GM18870 (cell line): Measurements from ENCODE around the gene ATF2.
"Not testable (repeated sequence)": the region's sequence is repeated elsewhere in the genome, so short reads cannot be mapped to it uniquely, and the experiment has no call there.

Experiments
- ATAC-seq: cut with Tn5 transposase; IDR thresholded peaks from one replicate; pipeline ENCODE4 v1.9.1; 2021; ENCODE audit warnings: moderate library complexity; ENCODE audit not compliant: unreplicated experiment

The ATF2 gene

DNA sequence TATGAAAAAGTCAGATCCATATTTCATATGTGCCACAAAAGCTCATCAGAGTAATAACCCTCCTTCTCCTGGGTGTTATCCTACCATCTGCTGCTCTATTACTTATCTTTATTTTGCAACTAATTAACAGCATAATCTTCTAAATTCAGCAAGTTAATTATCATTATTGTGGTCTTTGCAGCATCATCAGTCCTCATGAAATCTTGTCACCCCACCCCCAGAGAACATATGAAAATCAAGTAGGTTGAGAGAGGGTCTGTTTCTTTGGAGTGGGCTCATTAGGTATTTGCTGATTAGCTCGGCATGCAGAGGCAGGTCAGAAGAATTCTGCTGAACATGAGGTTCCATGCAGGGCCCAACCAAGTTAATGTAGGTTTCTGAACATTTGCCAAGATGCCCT, 64.8 kb downstream of the ATF2 start:
- ATAC-seq = no peak

DNA sequence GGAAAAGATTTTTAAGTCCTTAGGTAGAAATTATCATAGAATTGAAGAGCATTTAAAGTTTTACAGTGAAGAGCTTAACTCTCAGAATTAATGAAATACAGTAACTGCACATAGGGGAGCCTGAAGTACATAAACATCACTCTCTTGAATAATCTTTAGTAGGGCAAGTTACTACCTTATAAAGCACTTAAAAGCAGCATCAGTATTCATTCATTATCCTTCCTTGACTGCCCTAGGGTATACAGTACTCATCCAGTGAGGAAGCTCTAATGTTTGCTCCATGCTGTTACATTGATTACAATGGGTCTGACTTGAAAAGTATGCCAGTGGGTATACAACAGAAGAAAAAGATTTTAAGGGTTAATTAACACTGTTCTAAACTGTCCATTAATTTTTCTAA, 66.5 kb downstream of the ATF2 start:
- ATAC-seq = no peak

DNA sequence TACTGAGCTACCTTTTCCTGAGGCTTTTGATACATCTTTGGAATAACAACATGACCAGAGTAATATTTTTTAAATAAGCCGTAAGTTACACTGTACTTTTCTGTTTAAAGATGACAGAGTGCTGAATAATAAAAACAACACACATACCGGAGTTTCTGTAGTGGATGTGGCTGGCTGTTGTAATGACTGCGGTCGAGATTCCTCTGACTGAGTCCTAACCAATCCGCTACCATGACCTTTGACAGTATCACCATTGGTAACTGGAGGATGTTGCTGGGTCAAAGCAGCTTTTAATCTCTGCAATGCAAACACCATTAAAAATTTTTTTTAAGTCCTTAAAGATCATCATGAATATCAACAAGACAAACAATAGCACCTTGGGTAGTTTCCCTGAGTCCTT, 70.7 kb downstream of the ATF2 start:
- no peak for ATAC-seq

DNA sequence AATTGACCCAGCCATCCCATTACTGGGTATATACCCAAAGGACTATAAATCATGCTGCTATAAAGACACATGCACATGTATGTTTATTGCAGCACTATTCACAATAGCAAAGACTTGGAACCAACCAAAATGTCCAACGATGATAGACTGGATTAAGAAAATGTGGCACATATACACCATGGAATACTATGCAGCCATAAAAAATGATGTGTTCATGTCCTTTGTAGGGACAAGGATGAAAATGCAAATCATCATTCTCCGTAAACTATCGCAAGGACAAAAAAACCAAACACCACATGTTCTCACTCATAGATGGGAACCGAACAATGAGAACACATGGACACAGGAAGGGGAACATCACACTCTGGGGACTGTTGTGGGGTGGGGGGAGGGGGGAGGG, 83.9 kb downstream of the ATF2 start:
- not testable (repeated sequence) for ATAC-seq

DNA sequence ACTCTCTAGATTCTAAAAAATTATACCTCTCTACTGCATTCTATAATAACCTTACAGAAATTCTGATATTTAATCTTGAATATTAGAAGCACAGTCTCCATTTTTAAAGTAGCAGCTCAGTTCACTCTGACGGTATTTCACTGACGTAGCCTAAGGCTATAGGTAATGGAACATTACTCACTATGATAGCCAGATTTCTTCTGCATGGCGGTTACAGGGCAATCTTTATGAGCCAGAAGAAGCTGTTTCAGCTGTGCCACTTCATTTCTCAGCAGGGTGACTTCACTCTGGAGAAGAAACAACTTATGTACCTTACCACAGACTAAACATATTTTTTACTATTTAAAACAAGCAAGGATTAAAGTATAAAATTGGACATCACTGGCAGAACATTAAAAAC, 87.5 kb downstream of the ATF2 start:
- no peak for ATAC-seq

DNA sequence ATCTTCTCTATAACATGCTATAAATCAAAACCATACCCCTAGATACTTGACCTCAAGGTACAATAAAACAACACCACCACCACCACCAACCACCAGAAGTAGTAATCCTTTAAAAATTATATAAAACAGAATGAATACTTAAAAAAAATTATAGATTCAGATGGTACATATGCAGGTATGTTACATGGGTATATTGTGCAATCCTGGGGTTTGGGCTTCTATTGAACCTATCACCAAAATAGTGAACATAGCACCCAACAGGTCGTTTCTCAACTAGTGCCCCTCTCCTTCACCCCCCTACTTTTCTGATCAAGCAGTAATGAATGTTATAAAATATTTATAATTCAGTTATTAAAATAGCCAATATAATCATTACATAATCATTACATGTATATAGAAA, 91.7 kb downstream of the ATF2 start:
- no peak for ATAC-seq

DNA sequence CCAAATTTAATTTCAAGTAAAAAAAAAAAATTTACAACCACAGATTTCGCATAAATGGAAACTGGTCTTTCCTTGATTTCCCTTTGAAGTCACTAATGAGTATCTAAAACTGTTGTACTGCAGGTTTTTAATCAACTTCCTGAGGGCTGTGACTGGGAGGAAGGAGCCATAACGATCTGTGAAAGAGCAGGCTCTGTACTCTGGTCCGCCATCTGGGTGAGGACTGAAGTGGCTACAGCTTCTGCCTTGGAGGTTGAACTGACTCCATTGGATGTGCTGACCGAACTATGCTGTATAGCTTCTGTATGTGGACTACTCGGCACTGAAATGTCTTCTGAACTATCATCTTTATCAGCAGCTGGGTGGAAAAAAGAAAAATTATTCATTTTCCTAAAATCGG, 93.5 kb downstream of the ATF2 start:
- ATAC-seq = no peak

DNA sequence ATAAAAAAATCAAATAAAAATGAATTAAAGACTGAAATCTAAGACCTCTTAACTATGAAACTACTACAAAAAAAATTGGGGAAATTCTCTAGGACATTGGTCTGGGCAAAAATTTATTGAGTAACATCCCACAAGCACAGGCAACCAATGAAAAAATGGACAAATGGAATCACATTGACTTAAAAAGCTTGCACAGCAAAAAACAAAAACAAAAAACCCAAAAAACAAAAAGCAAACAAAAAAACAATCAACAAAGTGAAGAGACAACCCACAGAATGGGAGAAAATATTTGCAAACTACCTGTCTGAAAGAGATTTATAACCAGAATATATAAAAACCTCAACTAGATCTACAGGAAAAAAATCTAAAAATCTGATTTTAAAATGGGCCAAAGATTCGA, 99.5 kb downstream of the ATF2 start:
- ATAC-seq = no peak

DNA sequence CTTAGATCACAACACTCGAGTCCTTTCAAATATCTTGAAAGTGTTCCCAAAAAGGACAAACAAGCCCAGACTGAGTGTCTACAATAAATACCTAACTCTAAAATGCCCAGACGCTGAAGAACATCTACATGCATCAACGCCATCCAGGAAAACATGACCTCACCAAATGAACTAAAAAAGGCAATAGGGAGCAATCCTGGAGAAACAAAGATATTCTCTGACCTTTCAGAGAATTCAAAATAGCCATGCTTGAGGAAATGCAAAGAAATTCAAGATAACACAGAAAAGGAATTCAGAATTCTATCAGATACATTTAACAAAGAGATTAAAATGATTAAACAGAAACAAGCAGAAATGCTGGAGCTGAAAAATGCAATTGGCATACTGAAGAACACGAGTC, 101.6 kb downstream of the ATF2 start:
- ATAC-seq = no peak

DNA sequence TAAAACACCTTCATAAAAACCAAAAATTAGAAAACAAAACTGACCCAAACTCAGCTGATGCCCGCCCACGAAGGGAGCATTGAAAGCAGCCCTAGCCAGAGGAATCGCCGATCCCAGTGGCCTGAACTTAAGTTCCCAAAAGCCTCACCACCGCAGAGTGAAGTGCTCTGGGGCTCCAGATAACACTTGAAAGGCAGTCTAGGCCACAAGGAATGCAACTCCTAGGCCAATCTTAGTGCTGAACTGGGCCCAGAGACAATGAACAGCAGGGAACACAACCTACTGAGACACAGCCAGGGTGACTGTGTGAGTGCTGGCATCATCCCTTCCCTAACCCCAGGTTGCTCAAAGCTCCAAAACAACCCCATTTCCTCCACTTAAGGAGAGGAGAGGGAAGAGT, 103.2 kb downstream of the ATF2 start:
- no peak for ATAC-seq

DNA sequence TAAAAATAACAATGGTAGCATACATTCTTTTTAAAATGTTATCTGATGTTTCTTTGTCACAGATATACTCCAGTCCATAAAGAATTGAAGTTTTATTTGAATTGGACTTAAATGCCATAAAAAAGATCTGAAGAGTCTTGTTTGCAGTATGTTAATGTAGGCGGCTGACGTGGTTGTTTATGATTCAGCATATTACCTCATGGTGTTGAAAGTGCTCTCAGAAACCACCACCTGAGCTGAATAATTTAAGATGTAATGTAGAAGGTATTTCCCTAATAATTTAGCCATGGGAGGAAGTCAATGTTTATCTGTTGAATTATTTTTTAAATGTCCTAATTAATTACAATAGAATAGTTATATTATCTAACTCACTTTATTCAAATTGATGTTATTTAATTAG, 104.3 kb downstream of the ATF2 start:
- ATAC-seq = no peak

DNA sequence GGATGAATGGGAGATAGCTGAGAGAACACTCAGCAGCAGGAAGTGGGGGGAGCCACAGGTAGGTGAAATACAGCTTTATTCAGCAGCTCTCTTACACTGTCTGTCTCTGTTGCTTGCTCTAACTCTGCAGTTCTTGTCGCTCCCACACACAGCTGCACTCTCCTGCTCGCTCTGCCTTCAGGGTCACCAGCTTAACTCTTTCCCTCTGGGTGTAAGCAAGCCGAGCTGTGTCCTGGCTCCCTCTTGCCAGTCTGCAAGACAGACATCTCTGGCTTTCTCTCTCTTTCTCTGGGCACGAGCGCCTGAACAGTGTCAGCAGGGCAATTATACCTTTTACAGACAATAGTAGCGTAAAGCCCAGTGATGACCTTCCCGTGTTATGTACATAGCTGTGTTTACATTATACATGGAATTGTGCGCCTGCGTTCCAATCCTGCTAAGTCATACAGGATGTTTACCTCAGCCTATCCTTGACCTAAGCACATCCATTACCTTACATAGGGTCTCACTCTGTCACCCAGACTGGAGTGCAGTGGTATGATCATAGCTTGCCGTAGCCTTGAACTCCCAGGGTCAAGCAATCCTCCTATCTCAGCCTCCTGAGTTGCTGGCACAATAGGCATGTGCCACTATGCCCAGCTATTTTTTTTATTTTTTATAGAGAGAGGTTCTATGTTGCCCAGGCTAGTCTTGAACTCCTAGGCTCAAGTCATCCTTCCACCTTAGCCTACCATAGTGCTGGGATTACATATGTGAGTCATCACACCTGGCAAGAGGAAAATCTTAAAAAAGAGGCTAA, 105.0 kb downstream of the ATF2 start:
- ATAC-seq = no peak

DNA sequence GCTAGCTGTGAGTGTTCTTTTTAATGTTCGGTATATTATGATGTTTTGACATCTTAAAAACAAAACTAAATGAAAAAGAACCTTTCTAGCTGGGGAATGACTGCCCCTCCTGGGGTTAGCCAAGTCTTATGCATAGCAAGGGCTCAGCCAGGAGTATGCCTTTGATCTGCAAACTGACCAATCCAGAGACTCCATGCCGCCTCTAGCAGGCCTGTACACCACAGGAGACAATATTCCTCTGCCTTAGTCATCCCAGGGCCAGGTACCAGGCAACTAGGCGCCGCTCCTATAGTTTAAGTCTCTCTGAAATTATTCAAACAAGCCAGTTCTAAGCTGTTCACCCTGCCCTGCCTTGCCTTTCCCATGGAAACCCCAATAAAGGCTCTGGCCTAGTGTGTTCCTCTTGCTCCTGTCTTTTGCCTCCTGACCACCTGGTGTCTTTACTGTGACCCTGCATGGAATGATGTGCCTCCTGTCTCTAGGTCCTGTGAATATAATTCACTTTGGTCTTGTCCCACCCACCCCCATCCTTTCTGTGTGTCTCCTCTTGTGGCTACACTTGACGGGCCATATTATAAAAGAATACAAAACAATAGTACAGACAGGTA, 110.8 kb downstream of the ATF2 start:
- no peak for ATAC-seq

DNA sequence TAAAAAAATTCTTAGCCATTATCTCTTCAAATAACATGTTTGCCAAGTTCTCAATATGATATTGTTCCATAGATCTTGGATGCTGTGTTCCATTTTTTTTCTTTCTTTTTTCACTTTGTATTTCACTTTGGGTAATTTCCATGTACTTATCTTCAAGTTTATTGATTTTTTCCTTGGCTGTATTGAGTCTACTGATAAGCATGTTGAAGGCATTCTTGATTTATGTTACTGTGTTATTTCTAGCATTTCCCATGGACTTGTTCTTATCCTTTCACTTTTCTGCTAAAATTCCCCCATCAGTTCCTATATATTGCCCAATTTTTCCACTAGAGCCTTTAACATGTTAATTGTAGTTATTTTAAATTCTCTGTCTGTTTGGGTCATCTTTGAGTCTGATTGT, 112.0 kb downstream of the ATF2 start:
- ATAC-seq = no peak

DNA sequence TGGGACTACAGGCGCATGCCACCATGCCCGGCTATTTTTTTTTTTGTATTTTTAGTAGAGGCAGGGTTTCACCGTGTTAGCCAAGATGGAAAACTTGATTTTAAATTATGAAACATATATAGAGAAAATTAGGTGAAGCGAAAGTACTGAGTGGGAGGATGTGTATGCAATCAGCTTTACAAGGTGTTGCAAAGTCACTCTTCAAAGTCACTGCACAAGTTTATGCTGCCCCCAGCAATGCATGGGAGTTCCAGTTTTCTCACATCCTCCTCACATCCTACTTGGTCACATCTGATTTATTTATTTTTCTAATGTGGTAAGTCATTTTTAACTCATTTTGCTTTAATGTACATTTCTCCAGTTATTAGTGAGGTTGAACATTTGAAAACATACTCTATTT, 113.7 kb downstream of the ATF2 start:
- ATAC-seq = no peak

DNA sequence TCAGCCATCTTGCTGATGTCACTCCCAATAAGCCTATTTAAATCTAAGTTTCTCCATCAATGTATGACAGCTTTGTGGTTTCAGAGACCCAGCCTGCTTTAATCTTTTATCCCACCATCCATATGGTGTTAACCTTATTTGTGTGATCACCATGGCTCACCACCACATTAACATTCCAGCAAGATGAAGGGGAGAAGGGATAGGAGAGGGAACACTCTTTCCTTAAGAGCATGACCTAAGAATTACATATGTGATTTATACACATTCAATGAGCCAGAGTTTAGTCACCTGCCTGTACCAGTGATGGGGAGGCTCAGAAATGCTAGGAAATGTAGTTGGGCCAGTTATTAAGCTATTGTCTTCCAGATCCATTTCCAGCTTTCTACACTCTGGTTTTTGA, 118.3 kb downstream of the ATF2 start:
- no peak for ATAC-seq

DNA sequence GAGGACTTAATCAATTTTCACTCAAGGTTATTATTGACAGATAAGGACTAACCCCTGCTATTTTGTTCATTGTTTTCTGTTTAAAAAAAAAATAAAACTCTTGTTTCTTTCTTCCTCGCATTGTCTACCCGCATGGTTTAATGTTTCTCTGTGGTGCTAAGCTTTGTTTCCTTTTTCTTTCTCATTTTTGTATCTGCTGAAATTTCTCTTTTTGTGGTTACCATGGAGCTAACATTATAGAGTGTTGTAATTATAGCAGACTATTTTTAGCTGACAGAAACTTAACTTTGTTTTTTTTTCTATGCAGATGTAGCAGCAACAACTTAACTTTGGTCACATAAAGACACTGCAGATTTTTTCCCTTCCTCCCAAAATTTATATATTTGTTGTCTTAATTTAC, 119.7 kb downstream of the ATF2 start:
- ATAC-seq = no peak

DNA sequence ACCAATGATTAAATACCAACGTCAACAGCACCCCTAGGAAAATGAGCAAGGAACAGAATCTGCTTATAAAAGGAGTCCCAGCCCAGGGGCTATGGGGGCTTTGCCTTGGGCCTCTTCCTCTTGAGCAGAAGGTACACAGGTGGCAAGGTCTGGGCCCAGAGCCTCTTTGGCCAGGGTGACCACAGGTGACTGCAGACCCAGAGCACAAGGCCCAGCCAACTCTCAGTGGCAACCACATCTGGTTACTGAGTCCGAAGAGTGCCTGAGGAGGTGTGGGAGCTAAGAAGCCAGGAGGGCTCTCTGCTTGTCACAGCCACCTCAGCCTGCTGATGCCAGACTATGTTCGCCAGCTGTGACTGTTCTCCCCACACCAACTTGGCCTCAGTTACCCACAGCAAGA, 128.5 kb downstream of the ATF2 start:
- ATAC-seq = no peak

DNA sequence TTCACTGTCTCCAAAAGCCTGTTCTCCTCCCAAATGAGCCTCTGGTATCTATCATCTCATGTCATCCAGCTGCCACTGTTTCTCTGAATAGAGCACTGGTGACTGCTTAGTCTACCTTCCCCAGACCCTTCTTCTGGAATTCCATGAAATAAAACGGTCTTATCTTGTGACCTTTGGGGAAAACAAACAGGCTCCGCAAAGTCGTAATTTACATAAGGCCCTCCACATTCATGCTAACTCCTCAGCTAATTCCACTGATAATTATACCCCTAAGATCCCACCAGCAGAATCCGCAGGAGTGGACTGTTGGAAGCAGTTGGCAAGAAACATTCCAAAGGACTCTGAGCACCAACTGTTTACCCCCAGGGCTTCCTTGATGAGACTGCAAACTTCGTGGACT, 129.0 kb downstream of the ATF2 start:
- no peak for ATAC-seq

DNA sequence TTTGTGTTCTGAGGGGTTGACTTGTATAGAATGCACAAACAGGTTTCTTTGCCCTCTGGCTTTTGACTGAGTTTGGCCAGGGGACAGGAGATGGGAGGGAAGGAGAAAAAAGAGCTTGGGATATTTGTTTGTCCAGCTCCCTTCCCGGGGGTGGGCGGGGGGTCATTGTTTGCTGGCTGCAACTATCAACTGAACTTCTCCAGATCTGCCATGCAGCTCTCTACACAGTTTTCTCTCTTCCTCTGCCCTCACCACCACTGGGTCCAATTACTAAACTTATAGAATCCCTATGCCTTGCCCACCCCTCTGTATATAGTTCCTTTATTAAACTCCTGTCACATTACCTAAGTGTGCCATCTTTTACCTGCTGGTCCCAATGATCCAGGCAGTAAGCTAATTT, 130.1 kb downstream of the ATF2 start:
- ATAC-seq = no peak

DNA sequence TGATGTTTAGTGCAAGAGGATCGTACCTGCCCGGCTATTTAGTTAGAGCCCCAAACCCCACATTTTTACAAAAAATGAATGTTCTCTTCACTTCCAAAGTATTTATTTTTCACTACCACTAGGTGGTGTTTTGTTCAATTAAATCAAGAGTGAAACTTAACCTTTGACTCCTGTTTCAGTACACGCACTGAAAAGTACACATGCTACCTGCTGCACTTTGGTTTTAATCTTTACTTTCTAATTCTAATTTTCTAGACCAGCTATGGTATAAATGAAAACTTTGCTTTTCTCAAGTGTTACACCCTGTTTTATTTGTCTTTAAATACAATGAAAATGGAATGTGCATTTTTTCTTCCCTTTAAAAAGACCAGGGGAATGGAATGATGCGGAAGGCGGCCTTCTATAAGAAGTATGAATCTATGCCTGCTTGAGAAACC, 131.4 kb downstream of the ATF2 start:
- ATAC-seq = no peak

DNA sequence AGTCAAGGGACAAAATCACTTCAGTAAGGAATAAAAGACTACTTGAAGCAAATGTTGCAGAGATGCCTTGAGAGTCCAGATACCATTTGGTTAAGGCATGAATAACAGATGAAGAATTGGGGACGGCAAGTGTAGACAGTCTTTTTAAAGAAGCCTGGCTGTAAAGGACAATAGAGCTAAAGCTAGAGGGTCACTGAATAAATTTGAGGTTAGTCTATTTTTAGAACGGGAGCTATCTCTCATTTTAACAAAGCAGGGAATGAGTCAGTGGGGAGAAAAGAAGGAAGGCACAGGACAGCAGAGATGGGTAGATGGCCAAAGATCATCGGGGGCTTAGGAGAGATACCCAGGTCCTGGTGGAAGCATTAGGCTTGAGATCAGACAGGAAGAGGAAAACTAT, 132.2 kb downstream of the ATF2 start:
- no peak for ATAC-seq

DNA sequence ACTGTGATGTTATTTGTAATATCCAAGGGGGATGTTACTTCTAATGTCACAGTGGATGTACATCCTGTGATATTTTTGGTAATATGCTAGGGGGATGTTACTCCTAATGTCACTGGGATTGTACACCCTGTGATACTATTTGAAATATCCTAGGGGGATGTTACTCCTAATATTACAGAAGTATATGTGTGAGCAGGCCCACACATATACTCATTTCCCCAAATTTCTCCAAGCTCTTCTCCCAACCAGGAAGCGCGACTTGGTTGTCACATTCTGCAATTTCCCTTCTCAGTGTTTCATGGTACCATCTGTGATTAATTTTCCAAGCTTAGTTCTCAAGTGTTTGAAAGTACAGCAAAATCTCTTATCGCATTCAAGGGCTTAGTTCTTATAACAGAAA, 133.3 kb downstream of the ATF2 start:
- ATAC-seq = no peak
